ENCODE measurements around the gene SLC16A12. TPM values are rescaled to one million over a fixed set of nuclear protein-coding genes. Genes with fewer than 3 reads are reported as not detected.

SLC16A12 gene
- total and polyA plus RNA-seq, 2 of the 8 experiments (the other 6 are each of a cell fraction or from before 2014, with no cell fraction given) = 1.6 to 1.9 TPM

GRCh38 chr10:89452193-89452592 lies 83.2 kb downstream of the SLC16A12 start:
- H2AFZ ChIP-seq (ENCODE audit: low read length) = no peak overlapping the region
- DNase-seq (ENCODE audit: low read depth in 1 of 2, low spot score in 2 of 2) = no peak
- no peak overlapping the region for H2BK12ac ChIP-seq (ENCODE audit: low read depth, low read length)
- H3K4ac ChIP-seq (replicated peaks; ENCODE audit: insufficient read length, low read depth, low read length) = no peak overlapping the region
- no peaks in the 10 kb centered on the region for H4K20me1 ChIP-seq (replicated peaks in 1 of 2; ENCODE audit: control insufficient read depth in 1 of 2, insufficient read depth in 2 of 2, low read length in 2 of 2)
- H3K4me1 ChIP-seq (replicated peaks in 1 of 4; ENCODE audit: control insufficient read depth in 3 of 4, insufficient read depth in 4 of 4, low read length in 3 of 4) = no peaks in the 10 kb centered on the region
- H3K23me2 ChIP-seq (ENCODE audit: low read depth, low read length) = no peaks in the 10 kb centered on the region; the same call in 1 of the 2 replicates
- no peak overlapping the region for H4K91ac ChIP-seq (replicated peaks; ENCODE audit: insufficient read length, low read length)
- H2BK120ac ChIP-seq (replicated peaks; ENCODE audit: low read depth, low read length) = no peak overlapping the region
- POLR2A ChIA-PET (ENCODE audit: partially characterized antibody) = interaction anchor here (0.9 kb wide), 1 partner anchor 191 kb away, joined by 3 read pairs; no protein-coding TSS in a partner anchor
- H3K79me2 ChIP-seq (ENCODE audit: control insufficient read depth in 1 of 2, insufficient read depth in 2 of 2, low read length in 2 of 2) = no peaks in the 10 kb centered on the region
- no peaks in the 10 kb centered on the region for H3K79me1 ChIP-seq (ENCODE audit: low read depth, low read length)
- H2AK5ac ChIP-seq (ENCODE audit: low read depth, low read length) = no peak overlapping the region
- no peak for FAIRE-seq
- H3K27me3 ChIP-seq (replicated peaks in 1 of 4; ENCODE audit: control insufficient read depth in 3 of 4, extremely low read depth in 1 of 4, insufficient read depth in 3 of 4, low read length in 3 of 4) = no peaks in the 10 kb centered on the region
- H3K14ac ChIP-seq (ENCODE audit: insufficient read length) = no peak overlapping the region
- H2BK15ac ChIP-seq (ENCODE audit: low read length) = no peak overlapping the region
- H3K4me3 ChIP-seq (ENCODE audit: extremely low read depth in 1 of 4, insufficient read depth in 2 of 4, low read depth in 3 of 4, low read length in 4 of 4) = no peak overlapping the region
- H3K9me3 ChIP-seq (ENCODE audit: insufficient read depth in 2 of 2, low read depth in 1 of 2, low read length in 1 of 2) = no peaks in the 10 kb centered on the region
- 63% methylated on average over 1 of the region's 1 CpG; no CpG with 5 or more reads in 1 of the 2 experiments for WGBS, 2 experiments (ENCODE audit: extremely low coverage in 1 of 2, insufficient coverage in 1 of 2, insufficient read length in 1 of 2, insufficient replicate concordance in 2 of 2, low coverage in 1 of 2, low lambda C conversion rate in 2 of 2, missing lambda C conversion rate in 1 of 2)
- no peak for TF ChIP-seq RXRA (IDR thresholded peaks at IDR 0.05; ENCODE audit: insufficient read depth, low read depth, low read length)
- no peak for TF ChIP-seq EGR1 (IDR thresholded peaks at IDR 0.05; ENCODE audit: borderline replicate concordance, low read depth, low read length)
- TF ChIP-seq MAFK (IDR thresholded peaks at IDR 0.05; ENCODE audit: low read depth, low read length) = peak; percentile 9; the same call in 1 of the 2 replicates
- no peak for TF ChIP-seq KDM4A (IDR thresholded peaks at IDR 0.05; ENCODE audit: low read depth, low read length, severe bottlenecking)
- H3K56ac ChIP-seq (replicated peaks; ENCODE audit: insufficient read length, low read depth, low read length) = no peak overlapping the region
- H3K9ac ChIP-seq (replicated peaks in 1 of 4; ENCODE audit: extremely low read depth in 1 of 4, low read depth in 3 of 4, low read length in 3 of 4) = no peak overlapping the region
- H2BK5ac ChIP-seq (ENCODE audit: low read depth, low read length) = no peak overlapping the region
- no peak overlapping the region for H4K8ac ChIP-seq (ENCODE audit: extremely low read depth, insufficient read depth, low read length)
- H2BK20ac ChIP-seq (ENCODE audit: low read length) = no peak overlapping the region
- no peaks in the 10 kb centered on the region for H3K36me3 ChIP-seq (ENCODE audit: control insufficient read depth in 2 of 4, insufficient read depth in 4 of 4, low read length in 3 of 4)
- no peak overlapping the region for H3K23ac ChIP-seq (ENCODE audit: insufficient read length)
- H3K18ac ChIP-seq (ENCODE audit: extremely low read depth, low read length) = no peak overlapping the region
- H3K27ac ChIP-seq (ENCODE audit: low read depth, low read length) = no peak overlapping the region
- CTCF ChIA-PET (ENCODE audit: partially characterized antibody) = interaction anchor here (0.6 to 2.7 kb wide), 5 partner anchors 14 to 192 kb away, joined by 3 to 22 read pairs (median 3); no protein-coding TSS in a partner anchor
- H4K5ac ChIP-seq (ENCODE audit: insufficient read length, low read depth, low read length) = no peak overlapping the region
- H3K4me2 ChIP-seq (ENCODE audit: insufficient read depth in 1 of 2, low read depth in 2 of 2, low read length in 2 of 2) = no peak overlapping the region

Data from H1 (cell line).